GM13977 (cell line): ENCODE results near the gene ATF2.

ENCODE experiments used
- DNase-seq: peaks from one replicate; pipeline ENCODE4 v3.0.0; 2012; ENCODE audit warnings: low spot score
- in situ Hi-C: fragments of 300-500 bp; cut with MboI; formaldehyde crosslinking; loops from one replicate; pipeline ENCODE4 v1.12.0; 2022; ENCODE audit warnings: low sequenced_read_pairs, low pct_unique_long_range_greater_than_20kb, mixed read lengths, inconsistent platforms; ENCODE audit not compliant: unreplicated experiment
- TF ChIP-seq, protein P1 (sequence below): IDR thresholded peaks from 2 replicates; pipeline ENCODE4 v1.5.1; 2012; ENCODE audit warnings: mild to moderate bottlenecking, control low read depth; ENCODE audit not compliant: insufficient read depth; ENCODE audit errors: extremely low read depth, missing control alignments

Gene ATF2

GRCh38 chr2:175027755-175028154 is 140.2 kb downstream of the ATF2 start:
- no peak for DNase-seq
- in situ Hi-C loops, result no loop called here
- TF ChIP-seq, protein P1, sequence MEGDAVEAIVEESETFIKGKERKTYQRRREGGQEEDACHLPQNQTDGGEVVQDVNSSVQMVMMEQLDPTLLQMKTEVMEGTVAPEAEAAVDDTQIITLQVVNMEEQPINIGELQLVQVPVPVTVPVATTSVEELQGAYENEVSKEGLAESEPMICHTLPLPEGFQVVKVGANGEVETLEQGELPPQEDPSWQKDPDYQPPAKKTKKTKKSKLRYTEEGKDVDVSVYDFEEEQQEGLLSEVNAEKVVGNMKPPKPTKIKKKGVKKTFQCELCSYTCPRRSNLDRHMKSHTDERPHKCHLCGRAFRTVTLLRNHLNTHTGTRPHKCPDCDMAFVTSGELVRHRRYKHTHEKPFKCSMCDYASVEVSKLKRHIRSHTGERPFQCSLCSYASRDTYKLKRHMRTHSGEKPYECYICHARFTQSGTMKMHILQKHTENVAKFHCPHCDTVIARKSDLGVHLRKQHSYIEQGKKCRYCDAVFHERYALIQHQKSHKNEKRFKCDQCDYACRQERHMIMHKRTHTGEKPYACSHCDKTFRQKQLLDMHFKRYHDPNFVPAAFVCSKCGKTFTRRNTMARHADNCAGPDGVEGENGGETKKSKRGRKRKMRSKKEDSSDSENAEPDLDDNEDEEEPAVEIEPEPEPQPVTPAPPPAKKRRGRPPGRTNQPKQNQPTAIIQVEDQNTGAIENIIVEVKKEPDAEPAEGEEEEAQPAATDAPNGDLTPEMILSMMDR, result no peak

GRCh38 chr2:175026385-175026784 is 141.6 kb downstream of the ATF2 start:
- no peak for DNase-seq
- TF ChIP-seq, protein P1, result no peak
- in situ Hi-C loops, result no loop called here

DNA sequence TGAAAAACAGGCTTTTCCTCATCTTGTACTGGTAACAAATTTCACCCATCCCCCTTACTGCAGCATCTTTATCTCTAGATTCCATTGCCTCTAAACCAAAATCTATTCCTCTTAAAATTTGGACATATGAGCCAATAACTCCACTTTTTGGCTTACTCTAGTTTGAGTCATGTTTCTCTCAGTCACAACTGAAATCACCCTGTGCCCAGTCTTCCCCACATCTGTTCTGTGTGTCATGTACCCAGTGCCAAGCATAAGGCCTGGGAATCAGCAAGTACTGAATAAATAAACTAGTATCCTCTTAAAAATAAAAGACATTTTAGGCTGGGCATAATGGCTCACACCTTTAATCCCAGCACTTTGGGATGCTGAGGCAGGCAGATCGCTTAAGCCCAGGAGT is 142.1 kb downstream of the ATF2 start:
- in situ Hi-C loops, result no loop called here
- no peak for DNase-seq
- TF ChIP-seq, protein P1, result no peak

DNA sequence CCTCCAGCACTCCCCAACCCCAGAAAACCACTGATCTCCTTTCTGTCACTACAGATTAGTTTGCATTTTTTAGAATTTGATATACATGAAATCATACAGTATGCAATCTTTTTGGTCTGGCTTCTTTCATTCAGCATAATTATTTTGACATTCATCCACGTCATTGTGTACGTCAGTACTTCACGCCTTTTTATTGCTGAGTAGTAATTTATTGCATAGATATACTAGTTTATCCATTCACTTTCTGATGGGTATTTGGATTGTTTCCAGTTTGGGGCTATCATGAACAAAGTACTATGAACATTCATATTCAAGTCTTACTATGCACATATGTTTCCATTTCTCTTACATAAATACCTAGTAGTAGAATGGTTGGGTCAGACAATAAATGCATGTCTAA is 142.8 kb downstream of the ATF2 start:
- in situ Hi-C loops, result no loop called here
- TF ChIP-seq, protein P1, result no peak
- no peak for DNase-seq

DNA sequence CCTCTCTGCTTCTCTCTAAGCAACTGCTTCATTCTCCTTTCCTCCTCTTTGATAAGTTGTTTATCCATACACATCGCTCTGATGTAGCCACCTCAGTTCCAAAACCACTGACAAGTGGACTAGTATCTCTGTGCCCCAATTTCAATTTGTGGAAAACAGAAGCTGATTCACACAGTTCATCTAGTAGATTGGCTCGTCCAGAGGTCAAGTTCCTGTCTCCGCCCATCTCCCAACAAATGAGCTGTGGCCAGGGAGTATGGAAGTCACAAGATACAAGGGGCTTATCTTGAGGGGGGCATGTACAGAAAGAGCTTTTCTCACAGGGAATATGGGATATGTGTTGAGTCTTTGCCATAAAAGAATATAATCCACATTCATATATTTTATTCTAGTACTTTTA is 145.1 kb downstream of the ATF2 start:
- TF ChIP-seq, protein P1, result no peak
- no peak for DNase-seq
- in situ Hi-C loops, result no loop called here
